ENCODE data around the gene CFAP221.

The CFAP221 gene

GRCh38 chr2:119671016-119671415, 126.8 kb downstream of the CFAP221 start:
- in situ Hi-C loops (cut with HindIII; ENCODE audit: low pct_ligation_motif_present, low sequenced_read_pairs) = no loop called here
- TF ChIP-seq, protein P1, sequence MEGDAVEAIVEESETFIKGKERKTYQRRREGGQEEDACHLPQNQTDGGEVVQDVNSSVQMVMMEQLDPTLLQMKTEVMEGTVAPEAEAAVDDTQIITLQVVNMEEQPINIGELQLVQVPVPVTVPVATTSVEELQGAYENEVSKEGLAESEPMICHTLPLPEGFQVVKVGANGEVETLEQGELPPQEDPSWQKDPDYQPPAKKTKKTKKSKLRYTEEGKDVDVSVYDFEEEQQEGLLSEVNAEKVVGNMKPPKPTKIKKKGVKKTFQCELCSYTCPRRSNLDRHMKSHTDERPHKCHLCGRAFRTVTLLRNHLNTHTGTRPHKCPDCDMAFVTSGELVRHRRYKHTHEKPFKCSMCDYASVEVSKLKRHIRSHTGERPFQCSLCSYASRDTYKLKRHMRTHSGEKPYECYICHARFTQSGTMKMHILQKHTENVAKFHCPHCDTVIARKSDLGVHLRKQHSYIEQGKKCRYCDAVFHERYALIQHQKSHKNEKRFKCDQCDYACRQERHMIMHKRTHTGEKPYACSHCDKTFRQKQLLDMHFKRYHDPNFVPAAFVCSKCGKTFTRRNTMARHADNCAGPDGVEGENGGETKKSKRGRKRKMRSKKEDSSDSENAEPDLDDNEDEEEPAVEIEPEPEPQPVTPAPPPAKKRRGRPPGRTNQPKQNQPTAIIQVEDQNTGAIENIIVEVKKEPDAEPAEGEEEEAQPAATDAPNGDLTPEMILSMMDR (IDR thresholded peaks at IDR 0.05; ENCODE audit: low read depth, low read length, missing control alignments) = no peak
- Histone ChIP-seq H3K36me3 (replicated peaks) (no peaks in the 10 kb centered on the region), H3K27ac (no peak overlapping the region), H3K27me3 (replicated peaks) (no peaks in the 10 kb centered on the region), H3K4me3 (ENCODE audit: low read depth, low read length) (no peak overlapping the region)
- no peak for DNase-seq

- Histone ChIP-seq H3K27ac (no peak overlapping the region), H3K36me3 (replicated peaks) (no peaks in the 10 kb centered on the region), H3K27me3 (replicated peaks) (no peaks in the 10 kb centered on the region), H3K4me3 (ENCODE audit: low read depth, low read length) (no peak overlapping the region)
- TF ChIP-seq, protein P1 (IDR thresholded peaks at IDR 0.05; ENCODE audit: low read depth, low read length, missing control alignments) = no peak
- in situ Hi-C loops (cut with HindIII; ENCODE audit: low pct_ligation_motif_present, low sequenced_read_pairs) = no loop called here
- DNase-seq = no peak
Measured at GRCh38 chr2:119671752-119672151, 127.5 kb downstream of the CFAP221 start.

GRCh38 chr2:119672161-119672862, 128.1 kb downstream of the CFAP221 start:
- DNase-seq = no peak
- TF ChIP-seq, protein P1 (IDR thresholded peaks at IDR 0.05; ENCODE audit: low read depth, low read length, missing control alignments) = no peak
- no peaks in the 10 kb centered on the region for H3K36me3 ChIP-seq (replicated peaks)

GRCh38 chr2:119673796-119674195, 129.5 kb downstream of the CFAP221 start:
- no peaks in the 10 kb centered on the region for H3K36me3 ChIP-seq (replicated peaks)
- TF ChIP-seq, protein P1 (IDR thresholded peaks at IDR 0.05; ENCODE audit: low read depth, low read length, missing control alignments) = no peak
- in situ Hi-C loops (cut with HindIII; ENCODE audit: low pct_ligation_motif_present, low sequenced_read_pairs) = no loop called here
- no peak overlapping the region for H3K4me3 ChIP-seq (ENCODE audit: low read depth, low read length)
- no peak for DNase-seq
- no peak overlapping the region for H3K27ac ChIP-seq
- H3K27me3 ChIP-seq (replicated peaks) = no peaks in the 10 kb centered on the region

More at GRCh38 chr2:119672161-119672862, 128.1 kb downstream of the CFAP221 start:
- no peak overlapping the region for H3K4me3 ChIP-seq (ENCODE audit: low read depth, low read length)
- no peak overlapping the region for H3K27ac ChIP-seq
- H3K27me3 ChIP-seq (replicated peaks) = no peaks in the 10 kb centered on the region
- in situ Hi-C loops (cut with HindIII; ENCODE audit: low pct_ligation_motif_present, low sequenced_read_pairs) = no loop called here

DNA sequence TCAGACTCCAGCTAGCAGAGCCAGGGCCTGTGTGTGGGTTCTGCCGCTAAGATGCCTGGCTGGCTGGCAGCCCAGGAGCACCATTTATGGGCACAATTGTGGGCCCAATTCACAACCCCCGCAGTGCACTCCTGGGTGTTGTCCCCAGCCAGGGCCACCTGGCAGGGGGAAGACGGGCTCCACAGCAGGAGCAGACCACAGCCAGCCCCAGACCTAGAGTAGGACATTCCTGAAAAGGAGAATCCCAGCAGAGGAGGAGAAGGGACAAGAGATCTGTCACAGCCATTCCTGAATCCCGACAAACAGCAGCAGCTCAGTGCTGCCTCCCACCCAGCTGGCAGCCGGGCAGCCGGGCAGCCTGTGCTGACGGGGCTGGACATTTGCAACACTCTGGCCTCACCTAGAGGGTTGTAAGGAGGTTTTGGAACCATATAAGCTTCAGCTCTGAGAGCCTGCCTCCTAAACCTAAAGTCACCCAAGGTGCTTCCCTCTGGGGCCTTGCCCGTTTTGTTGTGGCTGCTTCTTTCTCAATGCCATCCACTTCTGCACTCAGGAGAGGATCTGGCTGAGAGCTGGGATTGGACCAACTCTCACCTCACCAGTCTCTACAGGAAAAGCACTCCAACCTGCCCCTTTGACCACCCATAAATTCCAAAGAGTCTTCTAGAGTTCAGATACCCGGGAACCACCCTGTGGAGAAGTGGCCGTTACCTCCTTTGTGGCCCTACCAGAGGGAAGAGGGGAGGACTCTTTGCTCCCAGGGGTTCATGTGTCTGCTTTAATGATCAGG, 130.7 kb downstream of the CFAP221 start:
- TF ChIP-seq, protein P1 (IDR thresholded peaks at IDR 0.05; ENCODE audit: low read depth, low read length, missing control alignments) = no peak
- H3K27ac ChIP-seq = no peak overlapping the region
- no peaks in the 10 kb centered on the region for H3K36me3 ChIP-seq (replicated peaks)
- DNase-seq = no peak
- H3K4me3 ChIP-seq (ENCODE audit: low read depth, low read length) = no peak overlapping the region
- in situ Hi-C loops (cut with HindIII; ENCODE audit: low pct_ligation_motif_present, low sequenced_read_pairs) = no loop called here
- H3K27me3 ChIP-seq (replicated peaks) = no peaks in the 10 kb centered on the region

Measured in brain microvascular endothelial cell (primary cell).